Fibroblast of skin of abdomen (primary cell): Measurements from ENCODE around the gene ABCB10. TPM values are rescaled to one million over a fixed set of nuclear protein-coding genes. Genes with fewer than 3 reads are reported as not detected.
"Not testable (repeated sequence)": the region's sequence is repeated elsewhere in the genome, so short reads cannot be mapped to it uniquely, and the experiment has no call there.

Source experiments
- DNase-seq: peaks from one replicate; pipeline ENCODE4 v3.0.0-alpha.2; 2013
- polyA plus RNA-seq, 2 experiments: library from polyadenylated mRNA; unstranded; fragments of 120-200 nt; gene quantifications; one replicate each; pipeline ENCODE4 v1.2.1, GENCODE V29; 2013; ENCODE audit not compliant: insufficient read length in 2 of 2

The ABCB10 gene
- polyA plus RNA-seq (2013, experiment 1 of 2; ENCODE audit: insufficient read length): 13.6 TPM
- 13.8 TPM for polyA plus RNA-seq (2013, experiment 2 of 2; ENCODE audit: insufficient read length)

- peak; percentile 97 for DNase-seq
Observed at GRCh38 chr1:229558460-229559335, at the start of gene ABCB10. Gene ABCB10, minus strand, starts transcription at chr1:229558707. Its CDS starts 55 bp downstream, at chr1:229558652.

GRCh38 chr1:229607370-229607769, 48.9 kb upstream of the ABCB10 start:
- DNase-seq: no peak

GRCh38 chr1:229603371-229604005, 45.0 kb upstream of the ABCB10 start:
- no peak for DNase-seq

GRCh38 chr1:229600229-229600628, 41.7 kb upstream of the ABCB10 start:
- no peak for DNase-seq

- DNase-seq: no peak
Observed at GRCh38 chr1:229599218-229599954, 40.9 kb upstream of the ABCB10 start.

- no peak for DNase-seq
Observed at GRCh38 chr1:229597877-229598276, 39.4 kb upstream of the ABCB10 start.

GRCh38 chr1:229596925-229597699, 38.6 kb upstream of the ABCB10 start:
- peak; percentile 42 for DNase-seq

GRCh38 chr1:229595876-229596275, 37.4 kb upstream of the ABCB10 start:
- DNase-seq: not testable (repeated sequence)

GRCh38 chr1:229594227-229595008, 35.9 kb upstream of the ABCB10 start:
- no peak for DNase-seq

- no peak for DNase-seq
Observed at GRCh38 chr1:229593800-229594199, 35.3 kb upstream of the ABCB10 start.

- DNase-seq: no peak
Observed at GRCh38 chr1:229590119-229590518, 31.6 kb upstream of the ABCB10 start.

GRCh38 chr1:229585338-229585737, 26.8 kb upstream of the ABCB10 start:
- DNase-seq: no peak

- DNase-seq: no peak
Observed at GRCh38 chr1:229582715-229583114, 24.2 kb upstream of the ABCB10 start.

- DNase-seq: no peak
Observed at GRCh38 chr1:229582011-229582694, 23.6 kb upstream of the ABCB10 start.

GRCh38 chr1:229581485-229581884, 23.0 kb upstream of the ABCB10 start:
- DNase-seq: no peak

- DNase-seq: no peak
Observed at GRCh38 chr1:229579059-229579673, 20.7 kb upstream of the ABCB10 start.

GRCh38 chr1:229578168-229579058, 19.9 kb upstream of the ABCB10 start:
- DNase-seq: no peak

GRCh38 chr1:229574679-229575442, 16.4 kb upstream of the ABCB10 start:
- no peak for DNase-seq
